HG03521 (cell line): ENCODE data around the gene TAF4.
A peak's percentile ranks its signal among the peaks of the same experiment; 100 is the strongest.
"Not testable (repeated sequence)": the region's sequence is repeated elsewhere in the genome, so short reads cannot be mapped to it uniquely, and the experiment has no call there.

Experiments used
- ATAC-seq: cut with Tn5 transposase; IDR thresholded peaks from one replicate; pipeline ENCODE4 v1.9.1; 2021; ENCODE audit warnings: mild to moderate bottlenecking, moderate library complexity; ENCODE audit not compliant: unreplicated experiment

TAF4 gene, protein sequence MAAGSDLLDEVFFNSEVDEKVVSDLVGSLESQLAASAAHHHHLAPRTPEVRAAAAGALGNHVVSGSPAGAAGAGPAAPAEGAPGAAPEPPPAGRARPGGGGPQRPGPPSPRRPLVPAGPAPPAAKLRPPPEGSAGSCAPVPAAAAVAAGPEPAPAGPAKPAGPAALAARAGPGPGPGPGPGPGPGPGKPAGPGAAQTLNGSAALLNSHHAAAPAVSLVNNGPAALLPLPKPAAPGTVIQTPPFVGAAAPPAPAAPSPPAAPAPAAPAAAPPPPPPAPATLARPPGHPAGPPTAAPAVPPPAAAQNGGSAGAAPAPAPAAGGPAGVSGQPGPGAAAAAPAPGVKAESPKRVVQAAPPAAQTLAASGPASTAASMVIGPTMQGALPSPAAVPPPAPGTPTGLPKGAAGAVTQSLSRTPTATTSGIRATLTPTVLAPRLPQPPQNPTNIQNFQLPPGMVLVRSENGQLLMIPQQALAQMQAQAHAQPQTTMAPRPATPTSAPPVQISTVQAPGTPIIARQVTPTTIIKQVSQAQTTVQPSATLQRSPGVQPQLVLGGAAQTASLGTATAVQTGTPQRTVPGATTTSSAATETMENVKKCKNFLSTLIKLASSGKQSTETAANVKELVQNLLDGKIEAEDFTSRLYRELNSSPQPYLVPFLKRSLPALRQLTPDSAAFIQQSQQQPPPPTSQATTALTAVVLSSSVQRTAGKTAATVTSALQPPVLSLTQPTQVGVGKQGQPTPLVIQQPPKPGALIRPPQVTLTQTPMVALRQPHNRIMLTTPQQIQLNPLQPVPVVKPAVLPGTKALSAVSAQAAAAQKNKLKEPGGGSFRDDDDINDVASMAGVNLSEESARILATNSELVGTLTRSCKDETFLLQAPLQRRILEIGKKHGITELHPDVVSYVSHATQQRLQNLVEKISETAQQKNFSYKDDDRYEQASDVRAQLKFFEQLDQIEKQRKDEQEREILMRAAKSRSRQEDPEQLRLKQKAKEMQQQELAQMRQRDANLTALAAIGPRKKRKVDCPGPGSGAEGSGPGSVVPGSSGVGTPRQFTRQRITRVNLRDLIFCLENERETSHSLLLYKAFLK

DNA sequence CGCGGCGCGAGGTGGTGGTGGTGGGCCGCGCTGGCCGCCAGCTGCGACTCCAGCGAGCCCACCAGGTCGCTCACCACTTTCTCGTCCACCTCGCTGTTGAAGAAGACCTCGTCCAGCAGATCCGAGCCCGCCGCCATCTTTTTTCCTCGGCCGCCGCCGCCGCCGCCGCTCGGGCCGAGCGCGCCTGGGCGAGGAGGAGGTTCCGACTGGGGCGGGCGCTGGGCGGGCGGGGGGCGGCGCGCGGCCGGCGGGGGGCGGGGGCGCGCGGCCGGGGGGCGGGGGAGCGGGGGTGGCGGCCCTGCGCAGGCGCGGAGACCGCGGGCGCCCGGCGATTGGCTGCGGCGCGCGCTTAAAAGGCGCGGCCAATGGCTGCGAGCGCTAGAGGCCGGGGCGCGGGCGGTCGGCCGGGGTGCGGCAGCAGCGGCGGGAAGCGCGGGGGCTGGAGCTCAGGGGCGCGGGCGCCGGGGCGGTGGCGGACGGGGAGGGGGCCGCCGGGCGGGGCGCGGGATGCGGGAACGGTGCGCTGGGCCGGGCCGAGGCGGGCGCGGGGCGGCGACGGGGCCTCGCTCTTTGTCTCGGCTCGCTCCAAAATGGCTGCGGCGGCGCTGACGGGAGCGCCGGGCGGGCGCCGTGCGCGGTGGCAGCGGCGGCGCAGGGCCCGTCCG lies at the start of gene TAF4:
TSS of gene TAF4 (minus strand) at position 208 of the 665 bp plus-strand sequence. CDS start at position 137, 71 bp downstream.
- ATAC-seq, result peak; percentile 72

DNA sequence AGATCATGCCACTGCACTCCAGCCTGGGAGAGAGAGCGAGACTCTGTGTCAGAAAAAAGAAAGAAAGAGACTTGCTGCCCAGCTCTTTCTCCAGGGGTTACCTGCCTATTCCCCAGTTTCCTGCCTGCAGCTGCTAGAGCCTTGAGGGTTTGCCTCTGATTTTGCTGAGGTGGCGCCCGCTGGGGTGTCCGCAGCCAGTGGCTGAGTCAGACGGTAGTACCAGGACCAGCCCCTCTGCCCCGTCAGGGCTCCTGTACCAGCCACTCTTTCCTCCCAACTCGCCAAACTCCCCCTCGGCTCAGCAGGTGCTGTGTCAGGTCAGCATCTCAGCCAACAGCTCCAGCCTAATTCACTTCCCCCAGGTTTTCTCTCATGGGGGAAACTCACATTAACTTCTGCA lies 49.2 kb upstream of the TAF4 start:
- ATAC-seq, result no peak

DNA sequence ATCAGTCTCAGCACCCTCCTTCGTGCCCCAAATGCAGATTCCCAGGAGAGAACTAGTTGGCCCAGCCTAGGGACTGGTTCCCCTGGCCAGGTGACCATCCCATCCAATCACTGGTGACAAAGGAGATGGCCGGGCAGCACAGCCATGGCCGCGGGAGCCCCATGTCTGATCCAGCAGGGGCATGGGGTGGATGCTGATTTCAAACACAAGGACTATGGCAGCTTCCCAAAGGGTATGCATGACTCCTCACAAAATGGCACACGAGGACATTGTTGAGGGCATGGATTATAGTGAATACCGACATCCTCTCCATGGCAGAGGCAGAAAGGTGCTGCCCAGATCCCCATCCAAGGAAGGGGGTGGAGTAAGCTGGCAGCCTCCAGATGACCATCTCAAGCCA lies 46.7 kb upstream of the TAF4 start:
- ATAC-seq, result no peak

DNA sequence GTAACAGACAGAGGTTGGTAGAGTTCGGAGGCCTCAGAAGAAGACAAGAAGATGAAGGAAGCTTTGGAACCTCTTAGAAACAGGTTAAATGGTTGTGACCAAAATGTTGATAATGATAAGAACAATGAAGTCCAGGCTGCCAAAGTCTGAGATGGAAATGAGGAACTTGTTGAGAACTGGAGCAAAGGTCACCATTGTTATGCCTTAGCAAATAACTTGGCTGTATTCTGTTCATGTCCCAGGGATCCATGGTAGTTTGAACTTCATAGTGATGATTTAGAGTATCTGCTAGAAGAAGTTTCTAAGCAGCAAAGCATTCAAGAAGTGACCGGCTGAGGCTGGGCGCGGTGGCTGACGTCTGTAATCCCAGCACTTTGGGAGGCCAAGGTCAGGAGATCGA lies 45.5 kb upstream of the TAF4 start:
- ATAC-seq, result no peak

DNA sequence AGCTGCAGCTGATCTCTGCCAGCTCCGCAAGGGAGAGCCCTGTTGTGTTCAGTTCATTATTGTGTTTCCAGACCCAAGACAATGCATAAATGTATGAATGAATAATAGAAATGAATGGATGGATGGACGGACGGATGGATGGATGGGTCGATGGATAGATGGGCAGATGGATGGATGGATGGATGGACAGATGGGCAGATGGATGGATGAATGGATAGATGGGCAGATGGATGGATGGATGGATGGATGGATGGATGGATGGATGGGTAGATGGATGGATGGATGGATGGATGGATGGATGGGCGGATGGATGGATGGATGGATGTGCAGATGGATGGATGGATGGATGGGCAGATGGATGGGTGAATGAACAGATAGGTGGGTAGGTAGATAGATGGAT lies 39.9 kb upstream of the TAF4 start:
- ATAC-seq, result no peak

DNA sequence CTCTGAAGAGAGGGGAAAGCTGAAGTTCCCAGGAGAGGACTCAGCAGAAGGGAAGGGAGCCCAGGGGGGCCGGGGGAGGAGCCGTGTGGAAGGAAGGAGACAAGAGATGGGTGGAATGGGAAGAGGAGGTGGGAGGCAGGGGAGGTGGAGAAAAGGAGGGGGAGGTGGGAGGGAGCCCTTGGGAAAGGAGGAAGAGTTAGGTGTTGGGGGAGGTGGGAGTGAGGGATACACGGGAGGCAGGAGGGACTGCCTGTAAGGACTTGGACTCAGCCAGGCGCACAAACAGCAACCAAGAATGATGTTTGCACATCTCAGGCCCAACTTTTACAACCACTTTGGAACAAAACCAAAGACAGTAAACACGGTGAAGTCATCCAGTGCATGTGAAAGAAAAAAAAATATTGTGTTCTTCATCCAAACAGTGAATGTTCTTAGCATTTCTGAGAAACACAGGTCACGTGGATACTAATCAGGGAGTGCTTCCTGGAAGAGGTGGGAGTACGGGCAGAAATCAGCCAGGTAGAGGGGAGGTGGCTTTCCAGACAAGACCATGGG lies 39.2 kb upstream of the TAF4 start:
- no peak for ATAC-seq

DNA sequence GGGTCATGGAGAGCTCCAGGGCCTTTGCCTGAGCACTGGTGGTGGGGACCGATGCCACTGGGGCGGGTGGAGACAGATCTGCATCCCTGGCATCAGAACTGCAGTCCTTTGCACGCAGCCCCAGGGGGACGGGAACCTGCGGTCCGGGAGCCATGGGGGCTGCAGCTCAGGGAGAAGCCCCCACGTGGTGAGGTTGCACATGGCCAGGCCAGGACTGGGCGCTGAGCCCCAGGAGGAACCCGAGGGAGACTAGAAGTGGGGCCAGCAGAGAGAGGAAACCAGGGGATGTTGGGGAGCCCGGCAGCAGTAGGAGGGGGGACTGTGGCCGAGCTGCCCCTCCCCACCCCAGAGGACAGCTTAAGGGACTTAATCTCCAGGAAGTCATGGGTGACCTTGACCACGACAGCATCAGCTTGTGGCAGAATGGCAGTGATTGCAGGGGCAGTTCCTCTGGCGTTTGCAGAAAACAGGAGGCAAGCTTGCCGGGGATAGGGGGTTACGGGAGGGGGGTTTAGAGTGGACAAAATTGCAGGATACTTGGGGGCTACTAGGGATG lies 38.6 kb upstream of the TAF4 start:
- ATAC-seq, result no peak

DNA sequence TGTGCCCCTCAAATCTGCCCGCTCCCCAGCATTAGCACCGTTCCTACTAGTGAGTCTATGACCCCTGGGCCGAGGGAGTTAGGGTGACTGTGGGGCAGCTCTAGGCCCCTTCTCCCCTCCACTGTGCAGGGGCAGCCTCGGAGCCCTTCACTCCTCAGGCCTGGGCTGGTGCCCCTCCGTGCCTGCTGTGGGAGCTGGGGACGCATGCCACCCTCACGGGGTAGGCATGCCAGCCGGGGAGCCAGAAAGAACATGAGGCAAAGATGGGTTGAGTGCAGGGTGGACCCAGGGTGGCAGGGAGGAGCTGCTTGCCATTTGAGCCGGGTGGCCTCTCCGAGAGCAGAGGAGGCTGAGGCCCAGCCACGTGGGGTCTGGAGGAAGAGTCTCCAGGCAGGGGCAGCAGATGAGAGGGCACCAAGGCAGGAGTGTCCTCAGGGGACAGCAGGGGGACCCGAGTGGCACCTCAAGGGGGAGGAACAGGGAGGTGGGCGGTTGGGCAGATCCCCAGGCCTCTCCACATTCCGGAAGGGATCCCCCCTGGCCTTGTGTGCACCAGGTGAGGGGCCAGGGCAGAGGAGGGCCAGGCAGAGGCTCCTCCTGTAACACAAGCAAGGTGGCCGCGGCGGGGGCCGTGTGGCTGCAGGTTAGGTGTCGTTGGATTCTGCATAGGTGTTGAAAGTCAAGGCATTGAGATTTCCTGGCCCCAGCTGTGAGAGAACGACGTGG lies 38.0 kb upstream of the TAF4 start:
- ATAC-seq, result no peak

DNA sequence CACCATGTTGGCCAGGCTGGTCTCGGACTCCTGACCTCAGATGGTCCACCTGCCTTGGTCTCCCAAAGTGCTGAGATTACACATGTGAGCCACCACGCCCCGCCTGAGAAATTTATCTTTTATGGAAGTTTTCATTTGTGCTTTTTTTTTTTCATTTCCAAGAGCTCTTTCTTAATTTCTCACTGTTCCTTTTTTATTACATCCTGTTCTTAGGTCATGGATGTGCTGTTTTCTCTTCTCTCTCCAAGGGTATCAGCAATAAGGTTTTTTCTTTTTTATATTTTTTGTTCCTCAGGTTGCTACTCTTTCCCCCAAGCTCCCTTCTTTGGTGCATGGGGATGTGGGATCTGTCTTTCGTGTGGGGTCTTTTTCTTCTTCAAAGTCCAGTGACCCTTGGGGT lies 35.4 kb upstream of the TAF4 start:
- no peak for ATAC-seq

DNA sequence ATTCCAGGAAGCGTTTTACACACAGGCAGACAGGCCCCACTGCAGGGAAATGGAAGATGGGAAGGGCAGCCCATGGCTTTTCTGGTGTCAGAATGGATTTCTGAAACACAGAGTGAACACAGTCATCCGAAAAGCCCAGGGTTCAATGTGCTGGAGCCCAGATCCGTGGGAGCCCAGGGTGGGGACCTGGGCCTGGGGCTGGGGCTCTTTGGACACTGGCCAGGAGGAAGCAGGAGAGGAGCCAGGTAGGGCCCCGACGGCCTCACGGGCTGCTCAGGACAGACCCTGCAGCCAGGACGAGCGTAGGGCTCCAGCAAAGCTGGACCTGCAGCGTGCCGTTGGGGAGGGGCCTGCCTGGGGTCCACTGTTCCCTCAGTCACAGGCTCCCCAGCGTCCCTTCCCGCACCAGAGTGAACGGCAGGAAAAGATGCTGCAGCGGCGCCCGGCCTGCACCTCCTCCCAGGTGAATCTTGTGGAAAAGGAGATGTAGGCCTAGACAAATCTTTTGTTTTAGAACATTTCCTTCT lies 32.3 kb upstream of the TAF4 start:
- no peak for ATAC-seq

DNA sequence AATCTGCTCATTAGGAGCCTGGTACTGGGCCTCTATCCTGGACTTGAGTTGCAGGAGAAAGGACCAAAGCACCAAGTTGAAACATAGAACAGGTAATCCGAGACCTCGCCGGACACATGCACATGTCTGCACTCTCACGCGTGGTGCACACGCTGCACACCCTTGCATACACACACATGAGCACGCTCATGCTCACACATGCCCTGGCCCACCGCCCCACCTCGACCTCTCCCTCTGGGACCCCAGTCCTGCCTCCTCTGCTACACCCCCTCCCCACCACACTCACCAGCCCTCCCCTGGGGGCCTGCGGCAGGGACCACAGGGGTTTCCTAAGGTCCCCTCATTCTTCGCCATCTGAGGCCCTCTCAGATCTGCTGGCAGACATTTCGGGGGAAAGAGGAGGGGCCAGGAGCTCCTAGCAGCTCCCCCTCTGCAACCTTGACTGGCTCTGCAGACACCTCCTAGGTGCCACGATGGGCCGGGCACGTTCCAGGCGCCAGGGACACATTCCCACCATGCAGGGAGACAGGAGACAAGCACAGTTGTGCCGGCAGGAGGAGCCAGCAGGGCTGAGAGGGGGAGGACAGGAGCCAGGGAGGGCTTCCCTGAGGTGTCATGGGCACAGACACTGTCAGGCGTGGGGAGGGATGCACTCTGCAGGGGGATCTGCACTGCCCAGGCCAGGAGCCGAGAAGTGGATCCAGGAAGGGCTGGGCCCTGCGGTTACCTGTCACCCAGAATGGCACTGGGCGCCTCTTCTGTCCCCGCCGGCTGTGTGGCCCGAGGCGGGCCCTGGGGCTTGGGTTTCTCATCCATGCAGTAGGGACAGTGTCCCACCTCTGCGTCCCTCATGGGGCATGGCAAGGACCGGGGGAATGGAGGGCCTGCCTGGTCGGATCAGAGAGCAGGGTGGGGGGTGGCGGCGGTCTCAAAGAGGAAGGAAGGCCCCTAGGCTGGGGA lies 31.0 kb upstream of the TAF4 start:
- ATAC-seq, result no peak

DNA sequence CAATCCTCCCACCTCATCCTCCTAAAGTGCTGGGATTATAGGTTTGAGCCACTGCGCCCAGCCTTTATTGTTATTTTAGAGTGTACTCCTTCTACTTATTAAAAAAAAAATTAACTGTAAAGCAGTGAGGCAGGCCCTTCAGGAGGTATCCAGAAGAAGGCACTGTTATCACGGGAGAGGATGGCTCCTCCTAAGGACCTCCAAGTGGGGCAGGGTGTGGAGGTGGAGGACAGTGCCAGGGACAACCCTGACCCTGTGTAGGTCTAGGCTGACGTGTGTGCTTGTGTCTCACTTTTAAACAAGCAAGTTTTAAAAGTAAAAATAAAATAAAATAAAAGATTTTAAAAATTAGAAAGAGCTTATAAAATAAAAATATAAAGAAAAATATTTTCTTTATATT lies 23.7 kb upstream of the TAF4 start:
- no peak for ATAC-seq

DNA sequence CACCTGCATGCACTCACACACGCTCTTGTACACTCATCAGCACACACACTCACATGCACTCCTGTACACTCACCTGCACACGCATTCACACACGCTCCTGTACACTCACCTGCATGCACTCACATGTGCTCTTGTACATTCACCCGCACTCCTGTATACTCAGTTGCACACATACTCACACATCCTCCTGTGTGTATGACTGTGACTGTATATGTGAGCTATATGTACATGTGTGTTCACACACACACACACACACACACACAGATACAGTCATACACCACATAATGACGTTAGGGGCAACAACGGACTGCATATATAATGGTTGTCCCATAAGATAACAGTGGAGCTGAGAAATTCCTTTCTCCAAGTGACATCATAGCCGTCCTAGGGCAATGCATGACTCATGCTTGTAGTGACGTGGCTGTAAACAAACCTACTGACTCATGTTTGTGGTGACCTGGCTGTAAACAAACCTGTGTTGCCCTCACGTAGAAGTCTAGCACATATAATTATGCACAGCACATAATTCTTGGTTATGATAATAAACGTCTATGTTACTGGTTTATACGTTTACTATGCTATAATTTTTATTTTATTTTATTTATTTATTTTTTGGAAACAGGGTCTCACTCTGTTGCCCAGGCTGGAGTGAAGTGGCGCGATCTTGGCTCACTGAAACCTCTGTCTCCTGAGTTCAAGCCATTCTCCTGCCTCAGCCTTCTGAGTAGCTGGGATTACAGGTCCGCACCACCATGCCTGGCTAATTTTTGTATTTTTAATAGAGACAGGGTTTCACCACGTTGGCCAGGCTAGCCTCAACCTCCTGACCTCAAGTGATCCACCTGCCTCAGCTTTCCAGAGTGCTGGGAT lies 22.8 kb upstream of the TAF4 start:
- no peak for ATAC-seq

DNA sequence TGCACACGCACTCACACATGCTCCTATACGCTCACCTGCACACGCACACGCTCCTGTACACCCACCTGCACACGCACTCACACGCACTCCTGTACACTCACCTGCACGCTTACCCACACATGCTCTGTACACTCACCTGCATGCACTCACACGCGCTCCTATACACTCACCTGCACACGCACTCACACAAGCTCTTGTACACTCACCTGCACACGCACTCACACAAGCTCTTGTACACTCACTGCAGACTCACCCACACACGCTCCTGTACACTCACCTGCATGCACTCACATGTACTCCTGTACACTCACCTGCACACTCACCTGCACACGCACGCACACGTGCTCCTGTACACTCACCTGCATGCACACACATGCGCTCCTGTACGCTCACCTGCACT lies 22.0 kb upstream of the TAF4 start:
- ATAC-seq, result no peak

DNA sequence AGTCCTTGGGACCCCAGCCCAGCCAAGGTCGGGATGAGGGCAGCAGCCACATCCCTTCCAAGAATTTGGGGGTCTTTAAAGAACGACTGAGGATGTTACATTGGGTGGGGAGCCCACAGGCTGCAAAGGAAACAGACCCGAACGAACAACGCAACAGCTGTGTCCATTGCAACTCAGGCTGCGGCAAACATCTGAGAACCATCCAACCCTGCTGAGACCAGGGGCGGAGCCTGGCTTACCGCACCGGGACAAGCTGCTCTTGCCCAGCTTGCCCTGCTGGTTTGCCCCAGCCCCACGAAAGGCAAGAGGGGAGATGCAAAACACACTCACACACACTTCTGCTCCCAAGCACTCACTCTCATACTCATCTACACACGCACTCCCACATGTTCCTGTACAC lies 21.5 kb upstream of the TAF4 start:
- ATAC-seq, result no peak

DNA sequence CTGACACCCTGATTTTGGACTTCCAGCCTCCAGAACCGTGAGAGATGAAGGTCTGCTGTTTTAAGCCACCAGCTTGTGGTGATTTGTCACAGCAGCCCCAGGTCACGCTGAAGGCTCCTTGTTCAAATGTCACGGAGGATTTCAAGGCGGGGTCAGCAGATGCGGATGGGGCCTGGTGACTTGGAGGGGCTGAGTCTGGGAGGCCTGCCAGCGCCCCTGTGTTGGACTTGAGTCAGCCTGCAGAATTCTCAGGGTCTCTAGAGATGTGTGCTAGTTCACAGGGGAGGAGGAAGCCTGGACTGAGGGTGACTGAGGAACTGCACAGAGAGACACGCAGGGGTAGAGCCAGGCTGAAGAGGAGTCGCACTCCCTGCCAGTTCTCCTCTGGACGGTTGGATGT lies 19.5 kb upstream of the TAF4 start:
- no peak for ATAC-seq

DNA sequence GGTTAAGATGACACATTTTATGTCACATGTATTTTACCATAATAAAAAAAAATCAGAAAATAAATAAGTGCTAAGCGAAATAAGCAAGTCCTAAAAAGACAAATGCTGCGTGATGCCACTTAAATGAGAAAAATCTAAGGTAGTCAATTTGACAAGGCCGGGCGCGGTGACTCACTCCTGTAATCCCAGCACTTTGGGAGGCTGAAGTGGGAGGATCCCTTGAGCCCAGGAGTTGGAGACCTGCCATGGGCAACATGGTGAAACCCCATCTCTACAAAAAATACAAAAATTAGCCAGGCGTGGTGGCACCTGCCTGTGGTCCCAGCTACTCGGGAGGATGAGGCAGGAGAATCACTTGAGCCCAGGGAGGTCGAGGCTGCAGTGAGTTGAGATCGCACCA lies 18.5 kb upstream of the TAF4 start:
- ATAC-seq, result not testable (repeated sequence)

DNA sequence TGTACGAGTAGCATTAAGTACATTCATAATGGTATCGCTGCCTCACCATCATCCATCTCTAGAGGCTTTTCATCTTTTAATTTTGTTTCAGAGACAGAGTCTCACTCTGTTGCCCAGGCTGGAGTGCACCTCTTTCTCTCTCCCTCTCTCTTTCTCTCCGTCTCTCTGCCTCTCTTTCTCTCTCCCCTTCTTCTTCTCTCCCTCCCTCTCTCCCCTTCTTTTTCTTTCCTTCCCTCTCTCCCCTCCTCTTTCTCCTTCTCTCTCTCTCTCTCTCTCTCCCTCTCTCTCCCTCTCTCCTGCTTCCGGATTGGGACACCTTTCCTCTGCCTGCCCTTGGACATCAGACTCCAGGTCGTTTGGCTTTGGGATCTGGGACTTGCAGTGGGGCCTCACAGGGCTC lies 17.6 kb upstream of the TAF4 start:
- no peak for ATAC-seq
